ENCODE data around the gene NAT8. TPM values are rescaled to one million over a fixed set of nuclear protein-coding genes. Genes with fewer than 3 reads are reported as not detected.

NAT8 gene
- total and polyA plus RNA-seq, 2 of the 13 experiments (the other 11 are each of a cell fraction or from before 2014, with no cell fraction given), result 1.9 to 12.9 TPM

DNA sequence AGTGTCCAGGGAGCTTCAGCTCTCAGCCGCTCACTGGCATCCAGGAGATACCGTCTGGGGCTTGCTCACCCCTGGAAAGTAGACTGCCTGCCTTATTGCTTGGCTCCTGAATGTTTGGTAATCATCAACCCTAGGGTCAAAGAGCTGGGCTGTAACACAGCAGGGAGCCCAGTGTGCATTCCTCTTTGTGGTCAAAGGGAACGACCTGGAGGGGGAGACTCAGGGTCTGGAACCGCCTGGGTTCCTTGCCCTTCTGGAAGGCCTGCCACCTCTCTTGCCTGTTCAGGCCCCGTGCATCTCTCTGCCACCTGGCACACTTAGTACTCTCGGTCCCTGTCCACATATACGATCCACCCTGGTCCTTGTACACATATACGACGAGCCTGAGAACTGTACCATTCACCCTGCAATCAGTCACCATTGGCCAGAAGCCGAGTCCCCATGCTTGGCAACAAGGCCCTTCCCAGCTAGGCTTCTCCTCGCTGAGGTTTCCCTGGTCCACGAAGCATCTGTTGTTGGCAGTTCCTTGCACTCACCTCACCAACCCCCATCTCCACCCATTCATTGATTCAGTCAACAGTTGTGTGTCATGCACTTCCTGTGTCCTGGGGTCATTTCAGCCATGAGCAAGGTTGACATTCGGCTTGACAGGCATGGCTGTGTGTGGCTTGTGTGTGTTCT lies at the start of gene NAT8 (continued):
- TF ChIP-seq ZFX (CRISPR knock-in tag; IDR thresholded peaks at IDR 0.05; ENCODE audit: low read depth), result peak; percentile 60
- TF ChIP-seq, protein P1, sequence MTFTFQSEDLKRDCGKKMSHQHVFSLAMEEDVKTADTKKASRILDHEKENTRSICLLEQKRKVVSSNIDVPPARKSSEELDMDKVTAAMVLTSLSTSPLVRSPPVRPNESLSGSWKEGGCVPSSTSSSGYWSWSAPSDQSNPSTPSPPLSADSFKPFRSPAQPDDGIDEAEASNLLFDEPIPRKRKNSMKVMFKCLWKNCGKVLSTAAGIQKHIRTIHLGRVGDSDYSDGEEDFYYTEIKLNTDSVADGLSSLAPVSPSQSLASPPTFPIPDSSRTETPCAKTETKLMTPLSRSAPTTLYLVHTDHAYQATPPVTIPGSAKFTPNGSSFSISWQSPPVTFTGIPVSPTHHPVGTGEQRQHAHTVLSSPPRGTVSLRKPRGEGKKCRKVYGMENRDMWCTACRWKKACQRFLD (CRISPR knock-in tag; IDR thresholded peaks at IDR 0.05; ENCODE audit: borderline replicate concordance), result no peak
- peak; percentile 45; the same call in 1 of the 2 replicates for TF ChIP-seq ZNF556 (CRISPR knock-in tag; IDR thresholded peaks at IDR 0.05; ENCODE audit: borderline replicate concordance)
- TF ChIP-seq NR2F6 (IDR thresholded peaks at IDR 0.05), result peak; percentile 46; the same call in 1 of the 2 replicates
- peak; percentile 92 for TF ChIP-seq NR2F6 (CRISPR knock-in tag; IDR thresholded peaks at IDR 0.05)
- no peak for TF ChIP-seq SCMH1 (CRISPR knock-in tag; IDR thresholded peaks at IDR 0.05; ENCODE audit: borderline replicate concordance)
- no peak for TF ChIP-seq RFX5 (IDR thresholded peaks at IDR 0.05; ENCODE audit: low read depth, low read length)
- TF ChIP-seq TBX3 (IDR thresholded peaks at IDR 0.05; ENCODE audit: borderline replicate concordance), result no peak
- no peak for TF ChIP-seq ZNF773 (CRISPR knock-in tag; IDR thresholded peaks at IDR 0.05; ENCODE audit: borderline replicate concordance)
- TF ChIP-seq HOXD1 (CRISPR knock-in tag; IDR thresholded peaks at IDR 0.05), result no peak
- TF ChIP-seq ERF (CRISPR knock-in tag; IDR thresholded peaks at IDR 0.05), result peak; percentile 60; the same call in 1 of the 2 replicates
- TF ChIP-seq GATAD2A (CRISPR knock-in tag; IDR thresholded peaks at IDR 0.05), result peak; percentile 77
- TF ChIP-seq, protein P2, sequence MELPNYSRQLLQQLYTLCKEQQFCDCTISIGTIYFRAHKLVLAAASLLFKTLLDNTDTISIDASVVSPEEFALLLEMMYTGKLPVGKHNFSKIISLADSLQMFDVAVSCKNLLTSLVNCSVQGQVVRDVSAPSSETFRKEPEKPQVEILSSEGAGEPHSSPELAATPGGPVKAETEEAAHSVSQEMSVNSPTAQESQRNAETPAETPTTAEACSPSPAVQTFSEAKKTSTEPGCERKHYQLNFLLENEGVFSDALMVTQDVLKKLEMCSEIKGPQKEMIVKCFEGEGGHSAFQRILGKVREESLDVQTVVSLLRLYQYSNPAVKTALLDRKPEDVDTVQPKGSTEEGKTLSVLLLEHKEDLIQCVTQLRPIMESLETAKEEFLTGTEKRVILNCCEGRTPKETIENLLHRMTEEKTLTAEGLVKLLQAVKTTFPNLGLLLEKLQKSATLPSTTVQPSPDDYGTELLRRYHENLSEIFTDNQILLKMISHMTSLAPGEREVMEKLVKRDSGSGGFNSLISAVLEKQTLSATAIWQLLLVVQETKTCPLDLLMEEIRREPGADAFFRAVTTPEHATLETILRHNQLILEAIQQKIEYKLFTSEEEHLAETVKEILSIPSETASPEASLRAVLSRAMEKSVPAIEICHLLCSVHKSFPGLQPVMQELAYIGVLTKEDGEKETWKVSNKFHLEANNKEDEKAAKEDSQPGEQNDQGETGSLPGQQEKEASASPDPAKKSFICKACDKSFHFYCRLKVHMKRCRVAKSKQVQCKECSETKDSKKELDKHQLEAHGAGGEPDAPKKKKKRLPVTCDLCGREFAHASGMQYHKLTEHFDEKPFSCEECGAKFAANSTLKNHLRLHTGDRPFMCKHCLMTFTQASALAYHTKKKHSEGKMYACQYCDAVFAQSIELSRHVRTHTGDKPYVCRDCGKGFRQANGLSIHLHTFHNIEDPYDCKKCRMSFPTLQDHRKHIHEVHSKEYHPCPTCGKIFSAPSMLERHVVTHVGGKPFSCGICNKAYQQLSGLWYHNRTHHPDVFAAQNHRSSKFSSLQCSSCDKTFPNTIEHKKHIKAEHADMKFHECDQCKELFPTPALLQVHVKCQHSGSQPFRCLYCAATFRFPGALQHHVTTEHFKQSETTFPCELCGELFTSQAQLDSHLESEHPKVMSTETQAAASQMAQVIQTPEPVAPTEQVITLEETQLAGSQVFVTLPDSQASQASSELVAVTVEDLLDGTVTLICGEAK (IDR thresholded peaks at IDR 0.05), result no peak
- TF ChIP-seq, protein P2 (CRISPR knock-in tag; IDR thresholded peaks at IDR 0.05), result peak; percentile 59; the same call in 1 of the 2 replicates
- TF ChIP-seq DPF2 (CRISPR knock-in tag; IDR thresholded peaks at IDR 0.05; ENCODE audit: borderline replicate concordance, low read depth), result peak; percentile 90
- TF ChIP-seq, protein P3, sequence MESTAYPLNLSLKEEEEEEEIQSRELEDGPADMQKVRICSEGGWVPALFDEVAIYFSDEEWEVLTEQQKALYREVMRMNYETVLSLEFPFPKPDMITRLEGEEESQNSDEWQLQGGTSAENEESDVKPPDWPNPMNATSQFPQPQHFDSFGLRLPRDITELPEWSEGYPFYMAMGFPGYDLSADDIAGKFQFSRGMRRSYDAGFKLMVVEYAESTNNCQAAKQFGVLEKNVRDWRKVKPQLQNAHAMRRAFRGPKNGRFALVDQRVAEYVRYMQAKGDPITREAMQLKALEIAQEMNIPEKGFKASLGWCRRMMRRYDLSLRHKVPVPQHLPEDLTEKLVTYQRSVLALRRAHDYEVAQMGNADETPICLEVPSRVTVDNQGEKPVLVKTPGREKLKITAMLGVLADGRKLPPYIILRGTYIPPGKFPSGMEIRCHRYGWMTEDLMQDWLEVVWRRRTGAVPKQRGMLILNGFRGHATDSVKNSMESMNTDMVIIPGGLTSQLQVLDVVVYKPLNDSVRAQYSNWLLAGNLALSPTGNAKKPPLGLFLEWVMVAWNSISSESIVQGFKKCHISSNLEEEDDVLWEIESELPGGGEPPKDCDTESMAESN (CRISPR knock-in tag; conservative IDR thresholded peaks at IDR 0.05), result peak; percentile 54; the same call in 1 of the 2 replicates
- no peak for TF ChIP-seq ZNF121 (CRISPR knock-in tag; IDR thresholded peaks at IDR 0.05)
- TF ChIP-seq ARNTL (CRISPR knock-in tag; IDR thresholded peaks at IDR 0.05), result no peak
- TF ChIP-seq GFI1 (CRISPR knock-in tag; IDR thresholded peaks at IDR 0.05; ENCODE audit: borderline replicate concordance), result no peak
